Neuronal stem cell (in vitro differentiated cells): Measurements from ENCODE around the gene SMAD1.

ENCODE experiments used
- DNase-seq: peaks from one replicate; pipeline ENCODE4 v3.0.0-alpha.2; 2013; ENCODE audit warnings: low spot score
- H2AFZ ChIP-seq: one replicate; pipeline ENCODE4 v1.6.1; 2013; ENCODE audit warnings: mild to moderate bottlenecking, low read length, inconsistent platforms
- H2AK5ac ChIP-seq: 2 replicates; pipeline ENCODE4 v1.6.1; 2013; ENCODE audit warnings: low read depth, mild to moderate bottlenecking, inconsistent platforms, low read length, moderate library complexity, mixed read lengths
- H2BK120ac ChIP-seq: 2 replicates; pipeline ENCODE4 v1.6.1; 2013; ENCODE audit warnings: low read depth, mild to moderate bottlenecking, inconsistent platforms, low read length, moderate library complexity, mixed read lengths
- H2BK12ac ChIP-seq: one replicate; pipeline ENCODE4 v1.6.1; 2013; ENCODE audit warnings: low read length, inconsistent platforms
- H2BK15ac ChIP-seq: 2 replicates; pipeline ENCODE4 v1.6.1; 2013; ENCODE audit warnings: mild to moderate bottlenecking, low read length, inconsistent platforms, mixed read lengths
- H2BK5ac ChIP-seq: one replicate; pipeline ENCODE4 v1.6.1; 2013; ENCODE audit warnings: inconsistent platforms, mild to moderate bottlenecking, low read length, moderate library complexity
- H3K14ac ChIP-seq: one replicate; pipeline ENCODE4 v1.6.1; 2013; ENCODE audit warnings: low read length, inconsistent platforms
- H3K18ac ChIP-seq: 2 replicates; pipeline ENCODE4 v1.6.1; 2013; ENCODE audit warnings: low read length, inconsistent platforms
- H3K23ac ChIP-seq: 2 replicates; pipeline ENCODE4 v1.6.1; 2013; ENCODE audit warnings: low read depth, mild to moderate bottlenecking, mixed read lengths, low read length, inconsistent platforms; ENCODE audit not compliant: poor library complexity
- H3K27ac ChIP-seq: replicated peaks from 3 replicates; pipeline ENCODE4 v1.5.1; 2013; ENCODE audit warnings: low read length, inconsistent platforms
- H3K27me3 ChIP-seq, 3 experiments: 2 replicates each; pipeline ENCODE4 v1.6.1; 2013; ENCODE audit warnings: low read length in 3 of 3, mild to moderate bottlenecking in 2 of 3, inconsistent platforms in 1 of 3, low read depth in 1 of 3, mixed read lengths in 1 of 3, moderate library complexity in 1 of 3; ENCODE audit not compliant: control insufficient read depth in 3 of 3, insufficient read depth in 3 of 3
- H3K36me3 ChIP-seq, 2 donors: replicated peaks in 1 of 2; 2 replicates each; pipeline ENCODE4 v1.6.1; 2013; ENCODE audit warnings: low read length in 2 of 2; ENCODE audit not compliant: control insufficient read depth in 2 of 2, insufficient read depth in 2 of 2
- H3K4ac ChIP-seq: 2 replicates; pipeline ENCODE4 v1.6.1; 2013; ENCODE audit warnings: inconsistent platforms, mild to moderate bottlenecking, low read length, moderate library complexity
- H3K4me1 ChIP-seq, 2 donors: 1 replicate in 1 of 2; 2 replicates in 1 of 2; pipeline ENCODE4 v1.6.1; 2013; ENCODE audit warnings: low read length in 2 of 2, low read depth in 1 of 2; ENCODE audit not compliant: control insufficient read depth in 2 of 2, insufficient read depth in 1 of 2
- H3K4me2 ChIP-seq: one replicate; pipeline ENCODE4 v1.6.1; 2013; ENCODE audit warnings: mild to moderate bottlenecking, low read length, inconsistent platforms; ENCODE audit not compliant: insufficient read depth, poor library complexity, severe bottlenecking
- H3K4me3 ChIP-seq, 2 donors: 2 replicates each; pipeline ENCODE4 v1.5.1; 2013; ENCODE audit warnings: low read length in 2 of 2, mild to moderate bottlenecking in 2 of 2, inconsistent platforms in 1 of 2, moderate library complexity in 1 of 2
- H3K79me1 ChIP-seq: one replicate; pipeline ENCODE4 v1.6.1; 2013; ENCODE audit warnings: low read depth, mild to moderate bottlenecking, inconsistent platforms, low read length, moderate library complexity
- H3K9ac ChIP-seq: one replicate; pipeline ENCODE4 v1.6.1; 2013; ENCODE audit warnings: mild to moderate bottlenecking, low read depth, low read length, inconsistent platforms; ENCODE audit not compliant: poor library complexity
- H3K9me3 ChIP-seq, 2 donors: replicated peaks in 1 of 2; 2 replicates each; pipeline versions ENCODE3 to v1.6.1; 2013; ENCODE audit warnings: low read length in 2 of 2, mild to moderate bottlenecking in 2 of 2, inconsistent platforms in 1 of 2, low read depth in 1 of 2, mixed read lengths in 1 of 2, moderate library complexity in 1 of 2; ENCODE audit not compliant: control insufficient read depth in 2 of 2, insufficient read depth in 1 of 2
- H4K8ac ChIP-seq: one replicate; pipeline ENCODE4 v1.6.1; 2013; ENCODE audit warnings: low read depth, mild to moderate bottlenecking, inconsistent platforms, low read length, moderate library complexity
- H4K91ac ChIP-seq: one replicate; pipeline ENCODE4 v1.6.1; 2013; ENCODE audit warnings: low read length, low read depth, mild to moderate bottlenecking, inconsistent platforms; ENCODE audit not compliant: poor library complexity
- WGBS, 2 donors: extraction: QIAGEN DNeasy Blood & Tissue Kit; methylation state at CpG; one replicate each; pipeline ENCODE4 v1.1.7; 2013; ENCODE audit warnings: missing lambda C conversion rate in 2 of 2, mixed read lengths in 1 of 2; ENCODE audit not compliant: insufficient read length in 2 of 2, insufficient replicate concordance in 1 of 2; ENCODE audit errors: extremely low coverage in 2 of 2; 5-methylcytosine and 5-hydroxymethylcytosine counted together

Gene SMAD1

DNA sequence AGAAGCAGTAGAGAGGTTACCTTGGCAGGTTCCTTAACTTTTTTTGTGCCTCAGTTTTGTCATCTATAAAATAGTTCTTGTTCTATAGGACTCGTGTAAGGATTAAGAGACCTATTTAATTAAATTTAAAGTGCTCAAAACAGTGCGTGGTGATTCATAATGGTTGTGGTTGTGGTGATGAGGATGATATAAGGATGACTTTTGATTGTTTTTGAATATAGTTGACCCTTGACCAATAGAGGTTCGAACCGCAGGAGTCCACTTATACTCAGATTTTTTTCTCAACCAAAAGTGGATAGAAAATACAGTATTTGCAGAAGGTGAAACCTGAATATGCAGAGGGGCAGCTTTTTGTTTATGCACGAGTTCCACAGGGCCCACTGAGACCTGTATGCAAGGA is 14.6 kb downstream of the SMAD1 start:
- WGBS, 2 donors = no CpG with 5 or more reads among the region's 5 CpGs
- Histone ChIP-seq H2BK120ac (no peak overlapping the region), H3K4me2 (no peak overlapping the region), H3K18ac (no peak overlapping the region), H2BK15ac (no peak overlapping the region), H3K9ac (no peak overlapping the region), H2AFZ (no peak overlapping the region), H4K91ac (no peak overlapping the region), H3K9me3 (peaks cover 0 to 2% of the 10 kb centered on the region in 2 donors), H2AK5ac (no peak overlapping the region), H2BK12ac (no peak overlapping the region), H3K4me3 (no peak overlapping the region), H3K14ac (no peak overlapping the region), H3K23ac (no peak overlapping the region), H3K79me1 (peaks cover 3% of the 10 kb centered on the region), H3K27ac (no peak overlapping the region), H3K36me3 (peaks cover 0 to 29% of the 10 kb centered on the region in 2 donors), H4K8ac (no peak overlapping the region), H3K4ac (no peak overlapping the region), H3K27me3 (no peaks in the 10 kb centered on the region), H2BK5ac (no peak overlapping the region), H3K4me1 (peaks cover 0 to 10% of the 10 kb centered on the region in 2 donors)
- no peak for DNase-seq

DNA sequence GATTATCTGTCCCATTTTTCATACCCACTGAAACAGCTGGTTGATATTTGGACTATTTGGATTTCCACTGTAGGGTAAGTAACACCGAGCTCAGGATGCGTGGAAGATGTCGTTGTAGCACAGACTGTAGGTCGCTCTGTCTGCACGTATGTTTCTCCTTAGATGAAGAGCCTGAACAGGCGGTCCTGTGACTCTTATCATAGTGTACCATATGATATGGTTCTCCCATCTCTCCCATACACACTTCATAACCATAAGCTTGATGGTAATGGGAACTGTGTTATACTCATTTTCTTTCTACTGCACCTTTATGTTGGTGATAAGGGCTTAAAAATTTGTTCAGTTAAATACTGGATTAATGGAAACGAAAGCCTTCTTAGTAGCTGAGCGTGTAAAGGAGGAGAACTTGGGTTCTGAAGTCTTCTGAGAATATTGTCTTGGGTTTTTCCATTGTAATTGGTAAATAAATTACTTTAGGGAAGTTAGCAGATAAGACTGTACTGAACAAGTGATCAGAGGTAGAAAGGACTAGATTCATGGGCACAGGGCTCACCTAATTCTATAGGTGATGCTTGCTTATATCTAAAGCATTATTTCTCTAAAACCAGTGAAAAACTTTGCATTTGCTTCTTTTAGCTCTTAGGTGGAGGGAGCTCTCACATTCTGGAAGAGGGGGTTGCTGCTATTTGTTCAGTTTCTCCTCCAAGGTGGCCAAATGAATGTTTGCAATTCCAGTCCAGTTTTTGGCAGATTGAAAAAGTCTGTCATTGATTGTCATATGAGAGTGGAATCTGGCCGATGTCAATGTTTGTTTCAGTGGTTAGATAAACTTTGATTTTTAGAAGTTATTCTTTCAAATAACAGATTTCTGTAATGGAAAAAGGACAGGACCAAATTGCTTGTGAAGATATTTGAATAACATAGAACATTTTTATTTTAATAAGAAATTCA is 15.8 kb downstream of the SMAD1 start:
- Histone ChIP-seq H3K4me2 (no peak overlapping the region), H3K4me1 (peaks cover 0 to 10% of the 10 kb centered on the region in 2 donors), H3K9ac (no peak overlapping the region), H3K18ac (no peak overlapping the region), H2BK12ac (no peak overlapping the region), H2BK5ac (no peak overlapping the region), H3K27me3 (no peaks in the 10 kb centered on the region), H3K36me3 (peaks cover 0 to 26% of the 10 kb centered on the region in 2 donors), H3K23ac (no peak overlapping the region), H3K14ac (no peak overlapping the region), H3K4ac (no peak overlapping the region), H2BK15ac (no peak overlapping the region), H4K91ac (no peak overlapping the region), H3K4me3 (no peak overlapping the region), H3K79me1 (peaks cover 3% of the 10 kb centered on the region), H4K8ac (no peak overlapping the region), H2AK5ac (no peak overlapping the region), H2AFZ (no peak overlapping the region), H3K27ac (no peak overlapping the region), H2BK120ac (no peak overlapping the region), H3K9me3 (peaks cover 0 to 2% of the 10 kb centered on the region in 2 donors)
- no peak for DNase-seq
- WGBS, 2 donors = no CpG with 5 or more reads among the region's 9 CpGs

- DNase-seq = no peak
- Histone ChIP-seq H4K91ac (no peak overlapping the region), H3K14ac (no peak overlapping the region), H3K4me2 (no peak overlapping the region), H3K4ac (no peak overlapping the region), H3K9me3 (peaks cover 0 to 2% of the 10 kb centered on the region in 2 donors), H3K27ac (no peak overlapping the region), H2BK12ac (no peak overlapping the region), H2BK5ac (no peak overlapping the region), H3K4me3 (no peak overlapping the region), H2BK15ac (no peak overlapping the region), H4K8ac (no peak overlapping the region), H3K79me1 (peaks cover 3% of the 10 kb centered on the region), H3K18ac (no peak overlapping the region), H3K27me3 (no peaks in the 10 kb centered on the region), H3K4me1 (peaks cover 0 to 10% of the 10 kb centered on the region in 2 donors), H3K9ac (no peak overlapping the region), H2BK120ac (no peak overlapping the region), H2AK5ac (no peak overlapping the region), H3K36me3 (peaks cover 0 to 26% of the 10 kb centered on the region in 2 donors), H3K23ac (no peak overlapping the region), H2AFZ (no peak overlapping the region)
Observed at GRCh38 chr4:145498430-145498829, 16.8 kb downstream of the SMAD1 start.

GRCh38 chr4:145501051-145501660 is 19.5 kb downstream of the SMAD1 start:
- H3K27me3 ChIP-seq = no peaks in the 10 kb centered on the region
- H3K4me3 ChIP-seq = no peak overlapping the region
- H2BK120ac ChIP-seq = no peak overlapping the region
- no peak overlapping the region for H3K18ac ChIP-seq
- no peak overlapping the region for H4K91ac ChIP-seq
- H3K79me1 ChIP-seq = peaks cover 5% of the 10 kb centered on the region
- no peak overlapping the region for H2BK15ac ChIP-seq
- no peak overlapping the region for H3K9ac ChIP-seq
- no peak overlapping the region for H2BK5ac ChIP-seq
- H3K27ac ChIP-seq = no peak overlapping the region
- peaks cover 0 to 2% of the 10 kb centered on the region in 2 donors for H3K9me3 ChIP-seq
- no peak overlapping the region for H2BK12ac ChIP-seq
- no CpG with 5 or more reads among the region's 3 CpGs for WGBS, 2 donors
- no peak overlapping the region for H2AK5ac ChIP-seq
- no peak overlapping the region for H3K4me2 ChIP-seq
- H3K23ac ChIP-seq = no peak overlapping the region
- H2AFZ ChIP-seq = no peak overlapping the region
- peaks cover 0 to 5% of the 10 kb centered on the region in 2 donors for H3K4me1 ChIP-seq
- peaks cover 0 to 19% of the 10 kb centered on the region in 2 donors for H3K36me3 ChIP-seq
- H3K4ac ChIP-seq = no peak overlapping the region
- no peak overlapping the region for H3K14ac ChIP-seq
- H4K8ac ChIP-seq = no peak overlapping the region
- DNase-seq = no peak
